HuH-7 (cell line): ENCODE data around the gene COMMD10.

Experiments
- DNase-seq: peaks from one replicate; pipeline ENCODE4 v3.0.0; 2011; ENCODE audit warnings: low spot score

Gene COMMD10

GRCh38 chr5:116292321-116292720, 207.5 kb downstream of the COMMD10 start:
- DNase-seq: no peak

GRCh38 chr5:116296335-116297072, 211.7 kb downstream of the COMMD10 start:
- DNase-seq: no peak

GRCh38 chr5:116297296-116297814, 212.5 kb downstream of the COMMD10 start:
- no peak for DNase-seq

GRCh38 chr5:116299746-116300640, 215.2 kb downstream of the COMMD10 start:
- DNase-seq: no peak

GRCh38 chr5:116301110-116301509, 216.3 kb downstream of the COMMD10 start:
- no peak for DNase-seq

- DNase-seq: no peak
Observed at GRCh38 chr5:116303340-116303739, 218.5 kb downstream of the COMMD10 start.

- DNase-seq: no peak
Observed at GRCh38 chr5:116303810-116304209, 219.0 kb downstream of the COMMD10 start.

GRCh38 chr5:116305899-116306298, 221.1 kb downstream of the COMMD10 start:
- DNase-seq: no peak

- DNase-seq: no peak
Observed at GRCh38 chr5:116306846-116307245, 222.0 kb downstream of the COMMD10 start.

- DNase-seq: no peak
Observed at GRCh38 chr5:116308391-116308790, 223.6 kb downstream of the COMMD10 start.

- DNase-seq: no peak
Observed at GRCh38 chr5:116313366-116313765, 228.5 kb downstream of the COMMD10 start.

- no peak for DNase-seq
Observed at GRCh38 chr5:116315531-116315930, 230.7 kb downstream of the COMMD10 start.

- no peak for DNase-seq
Observed at GRCh38 chr5:116318091-116318854, 233.4 kb downstream of the COMMD10 start.

- no peak for DNase-seq
Observed at GRCh38 chr5:116320486-116320885, 235.7 kb downstream of the COMMD10 start.

GRCh38 chr5:116329503-116329902, 244.7 kb downstream of the COMMD10 start:
- DNase-seq: no peak

GRCh38 chr5:116340799-116341198, 256.0 kb downstream of the COMMD10 start:
- DNase-seq: no peak
